Measurements from ENCODE around the gene NEO1.

Gene NEO1

DNA sequence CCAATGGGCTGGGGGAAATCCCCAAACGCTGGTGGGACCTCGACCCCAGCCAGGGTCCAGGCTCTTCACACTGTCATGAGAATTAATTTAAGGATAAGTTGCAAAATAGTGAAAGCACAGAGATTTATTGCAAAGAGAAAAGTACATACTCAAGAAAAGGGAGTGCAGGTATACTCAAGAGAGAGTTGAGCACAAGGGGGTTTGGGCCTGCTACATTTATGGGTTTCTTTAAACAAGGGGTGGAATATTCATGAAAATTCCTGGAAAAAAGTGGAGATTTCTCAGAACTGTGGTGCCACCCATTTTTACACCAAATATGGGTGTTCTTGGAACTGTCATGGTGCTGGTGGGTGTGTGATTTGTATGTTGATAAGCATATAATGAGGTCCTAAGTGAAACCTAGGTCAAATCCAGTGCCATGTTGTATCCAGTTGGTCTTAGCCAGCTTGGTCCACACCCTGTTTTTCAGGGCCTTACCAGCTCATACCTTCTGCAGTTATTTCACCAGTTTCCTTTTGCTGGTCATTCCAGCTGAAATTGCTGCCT, 32.6 kb upstream of the NEO1 start:
- no peak overlapping the region for H3K4me3 ChIP-seq (ENCODE audit: low read depth, low read length)
- TF ChIP-seq, protein P1, sequence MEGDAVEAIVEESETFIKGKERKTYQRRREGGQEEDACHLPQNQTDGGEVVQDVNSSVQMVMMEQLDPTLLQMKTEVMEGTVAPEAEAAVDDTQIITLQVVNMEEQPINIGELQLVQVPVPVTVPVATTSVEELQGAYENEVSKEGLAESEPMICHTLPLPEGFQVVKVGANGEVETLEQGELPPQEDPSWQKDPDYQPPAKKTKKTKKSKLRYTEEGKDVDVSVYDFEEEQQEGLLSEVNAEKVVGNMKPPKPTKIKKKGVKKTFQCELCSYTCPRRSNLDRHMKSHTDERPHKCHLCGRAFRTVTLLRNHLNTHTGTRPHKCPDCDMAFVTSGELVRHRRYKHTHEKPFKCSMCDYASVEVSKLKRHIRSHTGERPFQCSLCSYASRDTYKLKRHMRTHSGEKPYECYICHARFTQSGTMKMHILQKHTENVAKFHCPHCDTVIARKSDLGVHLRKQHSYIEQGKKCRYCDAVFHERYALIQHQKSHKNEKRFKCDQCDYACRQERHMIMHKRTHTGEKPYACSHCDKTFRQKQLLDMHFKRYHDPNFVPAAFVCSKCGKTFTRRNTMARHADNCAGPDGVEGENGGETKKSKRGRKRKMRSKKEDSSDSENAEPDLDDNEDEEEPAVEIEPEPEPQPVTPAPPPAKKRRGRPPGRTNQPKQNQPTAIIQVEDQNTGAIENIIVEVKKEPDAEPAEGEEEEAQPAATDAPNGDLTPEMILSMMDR (IDR thresholded peaks at IDR 0.05; ENCODE audit: low read depth, low read length): no peak
- DNase-seq (ENCODE audit: low read depth, low spot score): no peak
- in situ Hi-C loops (cut with HindIII; ENCODE audit: low sequenced_read_pairs): no loop called here

DNA sequence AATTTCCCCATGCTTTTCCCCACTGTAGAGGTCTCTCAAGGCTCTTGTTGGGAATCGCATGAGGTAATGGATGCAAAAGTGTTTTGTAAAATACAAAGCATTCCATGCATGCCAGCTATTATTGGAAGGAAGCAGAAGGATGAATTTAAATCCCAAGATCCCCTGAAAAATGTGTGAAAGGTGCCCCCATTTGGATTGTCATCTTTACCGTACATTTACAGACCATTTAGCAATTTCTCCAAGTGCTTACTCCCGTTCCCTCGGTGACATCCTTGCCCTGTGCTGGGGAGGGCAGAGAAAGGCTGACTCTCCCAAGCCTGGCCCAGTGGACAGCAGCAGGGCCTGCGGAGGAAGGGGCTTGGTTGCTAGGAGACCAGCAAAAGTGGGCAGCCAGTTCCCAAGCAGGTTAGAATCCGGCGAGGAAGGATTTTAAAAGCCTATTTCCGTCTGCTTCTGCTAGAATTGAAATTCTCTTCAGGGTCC, 31.1 kb upstream of the NEO1 start:
- DNase-seq (ENCODE audit: low read depth, low spot score): no peak
- in situ Hi-C loops (cut with HindIII; ENCODE audit: low sequenced_read_pairs): no loop called here
- no peak overlapping the region for H3K4me3 ChIP-seq (ENCODE audit: low read depth, low read length)
- TF ChIP-seq, protein P1 (IDR thresholded peaks at IDR 0.05; ENCODE audit: low read depth, low read length): no peak

DNA sequence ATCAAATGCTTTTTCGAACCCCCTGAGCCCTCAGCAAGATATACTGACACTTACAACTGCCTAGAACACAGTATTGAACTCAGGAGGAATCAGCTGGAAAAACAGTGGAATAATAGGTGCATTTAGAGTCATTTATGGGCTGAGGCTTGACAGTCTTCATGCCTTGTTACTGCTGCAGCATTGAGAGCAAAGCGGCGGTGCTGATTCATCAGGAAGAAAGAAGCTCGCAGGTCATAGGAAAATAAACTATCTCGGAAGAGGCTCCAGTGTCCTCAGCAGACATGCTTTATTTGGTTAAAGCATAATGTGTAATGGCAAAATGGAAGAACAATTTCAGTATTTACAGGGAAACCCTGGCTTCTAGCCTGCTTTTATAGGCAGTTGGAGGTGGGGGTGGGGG, 30.1 kb upstream of the NEO1 start:
- TF ChIP-seq, protein P1 (IDR thresholded peaks at IDR 0.05; ENCODE audit: low read depth, low read length): no peak
- in situ Hi-C loops (cut with HindIII; ENCODE audit: low sequenced_read_pairs): no loop called here
- no peak overlapping the region for H3K4me3 ChIP-seq (ENCODE audit: low read depth, low read length)
- peak; percentile 46 for DNase-seq (ENCODE audit: low read depth, low spot score)

DNA sequence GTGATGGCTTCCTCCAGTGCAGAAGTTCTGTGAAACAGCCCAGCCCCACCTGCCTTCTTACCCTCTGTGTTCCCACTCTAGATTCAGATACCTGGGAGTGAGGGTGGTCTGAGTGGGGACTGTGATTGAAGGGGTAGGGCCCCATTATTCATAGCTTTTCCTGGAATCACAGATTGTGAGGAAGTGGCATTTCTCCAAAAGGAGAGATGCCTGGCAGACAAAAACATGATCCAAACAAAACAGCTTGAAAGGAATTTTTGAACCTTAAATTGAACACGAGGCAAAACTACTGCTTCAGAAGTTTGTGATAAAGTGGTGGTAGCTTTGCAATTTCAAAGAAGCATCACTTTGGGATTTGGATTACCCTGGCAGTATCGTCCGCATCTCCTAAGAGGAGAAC, 29.2 kb upstream of the NEO1 start:
- no peak for DNase-seq (ENCODE audit: low read depth, low spot score)
- in situ Hi-C loops (cut with HindIII; ENCODE audit: low sequenced_read_pairs): no loop called here
- H3K4me3 ChIP-seq (ENCODE audit: low read depth, low read length): no peak overlapping the region
- TF ChIP-seq, protein P1 (IDR thresholded peaks at IDR 0.05; ENCODE audit: low read depth, low read length): no peak

DNA sequence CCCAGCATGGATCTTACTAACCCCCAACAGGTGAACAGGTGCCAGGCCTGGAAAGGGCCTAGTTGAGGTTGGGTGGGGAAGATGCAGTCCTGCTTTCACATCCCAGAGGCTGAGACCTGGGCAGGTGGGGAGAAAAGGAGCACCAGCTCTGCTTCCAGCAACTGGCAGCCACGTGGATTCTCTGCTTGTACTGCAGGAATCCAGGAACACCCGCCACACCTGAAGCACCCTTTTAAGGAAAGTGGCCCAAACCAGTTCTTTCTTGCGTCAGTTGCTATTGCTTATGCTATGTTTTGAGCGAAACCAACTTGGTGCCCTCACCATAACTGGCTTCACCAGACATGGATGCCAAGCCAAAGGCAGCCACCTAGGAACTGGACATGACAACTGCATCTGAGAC, 28.1 kb upstream of the NEO1 start:
- TF ChIP-seq, protein P1 (IDR thresholded peaks at IDR 0.05; ENCODE audit: low read depth, low read length): no peak
- no peak overlapping the region for H3K4me3 ChIP-seq (ENCODE audit: low read depth, low read length)
- no peak for DNase-seq (ENCODE audit: low read depth, low spot score)
- in situ Hi-C loops (cut with HindIII; ENCODE audit: low sequenced_read_pairs): no loop called here

DNA sequence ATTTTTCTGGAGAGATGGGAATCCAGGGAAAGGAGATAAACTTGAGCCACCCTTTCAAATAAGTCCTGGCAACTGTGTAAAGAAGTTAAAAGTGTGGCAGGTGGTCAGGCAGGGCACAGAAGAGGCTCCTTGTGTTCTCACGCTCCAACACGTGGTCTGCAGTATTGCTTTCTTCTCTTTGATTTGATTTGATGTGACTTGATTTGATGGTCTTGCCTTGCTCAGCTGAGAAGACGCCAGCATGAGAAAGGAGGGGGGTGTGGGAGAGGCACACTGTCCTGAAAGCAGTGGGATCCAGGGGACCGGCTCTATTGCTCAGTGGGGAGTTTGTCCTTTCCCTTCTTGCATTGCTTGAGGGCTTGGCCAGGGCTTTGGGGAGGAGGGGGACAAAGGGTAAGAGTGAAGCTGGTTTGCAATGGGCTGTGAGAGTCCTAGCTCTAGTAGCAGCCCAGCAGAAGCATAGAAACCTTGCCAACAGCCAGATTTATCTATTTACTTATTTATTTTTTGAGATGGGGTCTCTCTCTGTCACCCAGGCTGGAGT, 25.7 kb upstream of the NEO1 start:
- TF ChIP-seq, protein P1 (IDR thresholded peaks at IDR 0.05; ENCODE audit: low read depth, low read length): no peak
- no peak overlapping the region for H3K4me3 ChIP-seq (ENCODE audit: low read depth, low read length)
- no peak for DNase-seq (ENCODE audit: low read depth, low spot score)
- in situ Hi-C loops (cut with HindIII; ENCODE audit: low sequenced_read_pairs): no loop called here

Measured in astrocyte of the spinal cord (primary cell).